HT1080 (cell line): ENCODE measurements around the gene CHCT1. TPM values are rescaled to one million over a fixed set of nuclear protein-coding genes. Genes with fewer than 3 reads are reported as not detected.
A peak's percentile ranks its signal among the peaks of the same experiment; 100 is the strongest.
"Not testable (repeated sequence)": the region's sequence is repeated elsewhere in the genome, so short reads cannot be mapped to it uniquely, and the experiment has no call there.

Source experiments
- DNase-seq: peaks from one replicate; pipeline ENCODE4 v3.0.0-alpha.2; 2015; ENCODE audit warnings: low read depth
- total RNA-seq: library from RNA; depleted of rRNA; stranded (reverse); fragments of >200 nt; shearing (Covaris generic); gene quantifications from 2 replicates; pipeline ENCODE4 v1.2.3, GENCODE V29; 2014

The CHCT1 gene
- total RNA-seq, 1 experiment from 2014 or later = not detected

DNA sequence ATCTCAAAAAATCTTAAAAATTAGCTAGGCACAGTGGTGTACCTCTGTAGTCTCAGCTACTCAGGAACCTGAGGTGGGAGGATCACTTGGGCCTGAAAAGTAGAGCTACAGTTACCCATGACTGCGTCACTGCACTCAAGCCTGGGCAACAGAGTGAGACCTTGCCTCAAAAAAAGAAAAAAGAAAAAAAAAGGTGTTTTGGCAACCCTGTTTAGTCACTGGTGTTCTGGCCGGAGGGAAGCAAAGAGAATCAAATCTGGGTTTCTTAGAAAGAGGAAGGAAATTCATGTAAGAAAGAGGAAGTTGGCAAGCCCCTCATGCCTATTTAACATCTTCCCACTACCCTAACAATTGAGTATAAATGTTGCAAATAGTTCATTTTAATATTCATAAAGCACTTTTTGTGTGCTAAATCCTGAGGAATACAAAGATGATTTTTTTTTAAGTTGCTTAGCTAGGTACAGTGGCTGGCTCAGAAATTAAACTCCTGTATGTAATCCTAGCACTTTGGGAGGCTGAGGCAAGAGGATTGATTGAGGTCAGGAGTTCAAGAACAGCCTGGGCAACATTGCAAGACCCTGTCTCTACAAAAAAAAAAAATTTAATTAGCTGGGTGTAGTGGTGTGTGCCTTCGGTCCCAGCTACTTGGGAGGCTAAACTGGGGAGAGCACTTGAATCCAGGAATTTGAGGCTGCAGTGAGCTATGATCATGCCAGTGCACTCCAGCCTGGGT, 23.9 kb upstream of the CHCT1 start:
- DNase-seq = no peak

DNA sequence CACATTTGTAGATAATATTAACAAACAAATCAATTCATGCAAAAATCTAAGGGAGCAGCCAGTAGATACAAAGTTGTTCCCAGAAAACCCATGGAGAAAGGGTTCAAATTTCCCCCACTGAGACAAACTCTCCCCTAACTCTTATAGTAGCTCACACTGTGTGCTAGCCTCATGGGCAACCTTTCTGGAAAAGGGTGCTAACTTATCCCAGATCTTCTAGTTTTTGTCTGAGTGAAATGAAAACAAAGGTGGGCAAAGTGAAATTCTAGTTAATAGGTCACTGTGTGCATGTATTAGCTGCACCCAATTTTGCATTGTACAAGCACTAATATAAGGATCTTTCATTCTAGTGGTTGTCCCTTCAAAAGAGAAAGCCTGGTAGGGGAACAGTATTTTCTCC, 20.5 kb upstream of the CHCT1 start:
- no peak for DNase-seq

DNA sequence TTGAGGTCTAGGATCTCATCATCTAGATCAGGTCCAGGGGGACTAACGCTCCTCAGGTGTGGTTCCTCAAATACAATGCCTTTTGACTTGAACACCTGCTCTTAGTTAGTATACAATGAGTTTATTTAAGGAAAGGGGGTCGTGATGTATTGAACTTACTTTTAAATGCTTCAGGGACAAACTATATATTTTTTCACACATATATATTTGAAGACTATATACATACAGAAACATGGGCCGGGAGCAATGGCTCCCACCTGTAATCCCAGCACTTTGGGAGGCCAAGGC, 18.8 kb upstream of the CHCT1 start:
- DNase-seq = no peak

DNA sequence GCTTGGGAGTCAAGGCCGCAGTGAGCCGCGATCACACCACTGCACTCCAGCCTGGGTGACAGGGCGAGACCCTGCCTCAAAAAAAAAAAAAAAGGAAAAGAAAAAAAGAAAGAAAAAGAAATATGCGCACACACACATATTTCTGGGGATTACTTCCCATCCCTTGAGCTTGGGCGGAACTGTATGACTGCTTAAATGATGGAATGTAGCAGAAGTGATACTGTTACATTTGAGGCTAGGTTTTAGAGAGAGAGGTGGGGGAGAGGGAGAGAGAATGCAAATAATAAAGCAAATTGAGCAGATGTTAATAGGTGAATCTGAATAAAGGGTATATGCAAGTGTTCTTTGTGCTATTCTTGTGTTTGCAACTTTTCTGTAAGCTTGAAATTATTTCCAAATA, 18.3 kb upstream of the CHCT1 start:
- no peak for DNase-seq

DNA sequence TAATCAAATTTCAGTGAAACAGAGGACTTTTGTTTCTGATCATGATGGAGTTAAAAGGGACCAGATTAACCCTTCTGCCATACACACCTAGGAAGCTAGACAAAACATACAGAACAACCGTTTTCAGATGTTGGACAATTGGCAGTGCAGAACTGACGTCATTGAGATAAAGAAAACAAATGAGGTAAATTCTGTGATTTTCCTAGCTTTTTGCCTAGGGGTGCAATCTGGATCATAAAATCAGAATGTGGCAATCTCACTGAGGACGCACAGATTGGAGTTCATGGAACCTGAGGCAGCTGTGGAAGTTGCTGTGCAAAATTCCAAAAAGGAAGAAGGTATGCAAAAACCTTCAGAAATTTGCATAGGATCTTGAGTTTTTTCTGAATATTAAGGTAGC, 15.4 kb upstream of the CHCT1 start:
- DNase-seq = no peak

DNA sequence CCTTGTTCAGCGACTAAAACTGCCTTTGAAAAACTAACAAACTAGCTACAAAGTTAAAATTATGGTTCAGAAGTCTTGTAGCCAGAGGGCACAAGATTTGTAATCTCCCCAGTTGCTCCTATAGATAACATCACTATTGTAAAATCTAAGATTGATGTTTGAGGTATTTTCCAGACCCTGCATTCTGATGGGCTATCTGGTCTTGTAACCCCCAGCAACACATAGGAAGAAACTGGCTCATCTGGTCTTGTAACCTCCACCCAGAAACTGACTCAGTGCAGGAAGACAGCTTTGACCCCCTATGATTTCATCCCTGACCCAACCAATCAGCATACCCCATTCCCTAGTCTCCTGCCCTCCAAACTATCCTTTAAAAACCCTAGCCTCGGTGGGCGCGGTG, 12.3 kb upstream of the CHCT1 start:
- DNase-seq = no peak

DNA sequence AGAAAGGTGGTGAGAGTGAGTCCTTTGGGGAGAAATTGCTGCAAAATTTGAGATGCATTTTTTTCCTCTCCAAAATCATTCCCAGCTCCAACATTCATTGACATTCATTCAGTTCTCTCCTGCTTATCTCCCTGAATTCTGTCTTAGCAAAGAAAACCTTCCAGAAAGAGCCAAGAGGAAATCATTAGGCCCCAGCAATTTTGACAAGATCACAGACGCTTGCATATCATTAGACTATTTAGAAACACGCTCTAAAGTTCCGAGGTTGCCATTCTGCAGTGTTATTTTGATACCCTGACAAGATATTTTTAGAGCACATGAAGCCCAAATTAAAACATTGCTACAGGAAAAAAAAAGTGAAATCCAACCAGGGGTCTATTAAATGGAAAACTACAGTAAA, 9.6 kb upstream of the CHCT1 start:
- no peak for DNase-seq

DNA sequence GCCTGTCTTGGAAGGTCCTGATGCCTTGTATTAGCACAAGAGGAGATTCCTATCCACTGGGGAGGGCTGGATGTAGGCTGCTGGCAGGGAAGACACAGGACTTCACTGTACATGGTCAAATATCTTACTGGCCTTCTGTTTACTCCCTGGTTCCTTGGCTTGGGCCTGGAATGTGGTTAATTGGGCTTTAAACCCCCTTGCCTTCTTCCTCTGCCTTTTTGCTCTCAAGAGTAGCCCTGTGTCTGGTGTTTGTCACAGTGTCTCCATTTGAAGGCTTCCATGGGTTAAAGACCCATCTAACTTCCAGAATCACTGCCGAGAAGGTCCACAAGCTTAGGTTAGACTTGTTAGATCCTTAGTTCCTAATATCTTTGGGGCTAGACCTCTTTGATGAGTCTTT, 7.1 kb upstream of the CHCT1 start:
- no peak for DNase-seq

DNA sequence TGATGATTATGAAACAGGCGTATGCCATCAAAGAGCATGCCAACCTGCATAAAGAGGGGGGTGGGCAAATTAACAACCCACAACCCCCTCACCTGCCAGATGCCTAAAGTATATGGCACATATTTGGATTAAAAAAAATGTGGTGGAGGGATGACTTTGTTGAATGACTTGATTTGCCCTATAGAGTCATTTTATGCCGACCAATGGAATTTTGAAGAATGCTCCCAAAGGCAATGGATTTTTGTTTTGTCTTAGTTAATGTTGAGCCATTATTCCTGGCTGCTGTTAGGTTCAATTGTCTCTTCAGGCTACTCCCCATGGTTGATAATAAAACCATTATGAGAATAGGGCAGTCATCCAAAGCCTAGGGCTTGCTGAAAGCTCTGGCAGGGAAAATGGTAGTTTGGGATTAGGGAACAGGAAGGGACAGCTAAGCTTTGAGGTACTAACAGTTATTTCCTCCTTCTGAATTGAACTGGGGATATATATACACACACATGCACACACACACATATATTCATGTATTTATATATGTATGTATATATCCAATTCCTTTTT, 5.8 kb upstream of the CHCT1 start:
- DNase-seq = no peak

DNA sequence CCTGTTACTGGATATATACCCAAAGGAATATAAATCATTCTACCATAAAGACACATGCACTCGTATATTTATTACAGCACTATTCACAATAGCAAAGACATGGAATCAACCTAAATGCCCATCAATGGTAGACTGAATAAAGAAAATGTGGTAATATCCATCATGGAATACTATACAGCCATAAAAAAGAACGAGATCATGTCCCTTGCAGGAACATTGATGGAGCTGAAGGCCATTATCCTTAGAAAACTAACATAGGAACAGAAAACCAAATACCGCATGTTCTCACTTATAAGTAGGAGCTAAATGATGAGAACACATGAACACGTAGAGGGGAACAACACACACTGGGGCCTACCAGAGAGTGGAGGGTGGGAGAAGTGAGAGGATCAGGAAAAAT, 3.3 kb upstream of the CHCT1 start:
- DNase-seq = not testable (repeated sequence)

DNA sequence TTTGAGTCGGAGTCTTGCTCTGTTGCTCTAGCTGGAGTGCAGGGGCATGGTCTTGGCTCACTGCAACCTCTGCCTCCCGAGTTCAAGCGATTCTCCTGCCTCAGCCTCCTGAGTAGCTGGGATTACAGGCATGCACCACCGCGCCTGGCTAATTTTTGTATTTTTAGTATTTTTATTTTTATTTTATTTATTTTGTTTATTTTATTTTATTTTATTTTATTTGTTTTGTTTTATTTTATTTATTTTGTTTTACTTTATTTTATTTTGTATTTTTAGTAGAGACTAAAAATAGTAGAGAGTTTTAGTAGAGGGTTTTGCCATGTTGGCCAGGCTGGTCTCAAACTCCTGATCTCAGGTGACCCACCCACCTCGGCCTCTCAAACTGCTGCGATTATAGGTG, 2.4 kb upstream of the CHCT1 start:
- not testable (repeated sequence) for DNase-seq

DNA sequence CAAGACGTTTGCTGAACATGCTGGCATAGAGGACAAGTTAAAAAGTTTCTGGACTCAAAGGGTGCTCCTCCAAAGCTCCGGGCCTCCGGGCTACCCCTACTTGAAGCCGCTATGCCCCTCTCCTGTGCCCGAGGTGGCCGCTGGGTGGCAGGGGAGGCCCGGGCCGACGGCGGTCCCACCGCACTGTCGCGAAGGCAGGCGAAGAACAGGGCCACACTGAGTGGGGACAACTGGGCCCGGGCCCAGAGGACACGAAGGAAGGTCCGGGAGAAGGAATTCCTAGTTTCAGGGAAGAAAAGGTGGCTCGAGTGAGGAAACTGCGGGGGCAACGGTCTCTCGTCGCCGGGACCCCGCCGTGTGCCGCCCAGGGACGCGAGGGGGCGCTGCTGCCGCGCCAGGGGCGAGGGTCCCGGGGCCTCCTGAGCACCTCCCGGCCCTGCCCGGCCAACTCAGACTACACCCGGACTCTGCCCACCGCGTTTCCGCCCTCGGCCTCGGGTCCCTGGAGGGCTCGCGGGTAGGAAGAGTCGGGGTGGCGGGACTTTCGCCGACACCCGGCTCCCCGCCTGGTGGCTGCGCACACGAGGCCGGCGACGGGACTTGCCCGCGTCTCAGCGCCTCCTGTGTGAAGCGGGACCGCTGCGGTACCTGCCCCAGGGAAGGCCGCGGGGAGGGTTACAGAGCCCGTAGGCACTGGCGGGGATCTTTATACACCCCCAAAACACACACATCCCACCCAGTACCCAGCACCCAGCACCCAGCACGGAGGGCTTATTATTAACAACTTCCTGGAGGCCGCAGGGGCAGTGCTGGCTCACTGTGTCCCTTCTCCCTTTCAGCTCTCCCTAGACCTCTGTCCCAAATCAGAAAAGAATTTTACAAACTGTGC, 772 bp upstream of the CHCT1 start:
- DNase-seq = no peak

DNA sequence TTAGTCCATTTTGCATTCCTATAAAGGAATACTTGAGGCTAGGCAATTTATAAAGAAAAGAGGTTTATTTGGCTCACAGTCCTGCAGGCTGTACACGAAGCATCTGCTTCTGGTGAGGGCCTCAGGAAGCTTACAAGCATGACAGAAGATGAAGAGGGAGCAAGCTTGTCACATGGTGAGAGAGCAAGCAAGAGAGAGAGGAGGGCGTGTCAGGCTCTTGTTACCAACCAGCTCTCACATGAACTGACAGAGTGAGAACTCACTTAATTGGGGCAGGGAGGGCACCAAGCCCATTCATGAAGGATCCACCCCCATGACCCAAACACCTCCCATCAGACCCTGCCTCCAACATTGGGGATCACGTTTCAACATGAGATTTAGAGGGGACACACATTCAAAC, 1.6 kb downstream of the CHCT1 start:
- no peak for DNase-seq

DNA sequence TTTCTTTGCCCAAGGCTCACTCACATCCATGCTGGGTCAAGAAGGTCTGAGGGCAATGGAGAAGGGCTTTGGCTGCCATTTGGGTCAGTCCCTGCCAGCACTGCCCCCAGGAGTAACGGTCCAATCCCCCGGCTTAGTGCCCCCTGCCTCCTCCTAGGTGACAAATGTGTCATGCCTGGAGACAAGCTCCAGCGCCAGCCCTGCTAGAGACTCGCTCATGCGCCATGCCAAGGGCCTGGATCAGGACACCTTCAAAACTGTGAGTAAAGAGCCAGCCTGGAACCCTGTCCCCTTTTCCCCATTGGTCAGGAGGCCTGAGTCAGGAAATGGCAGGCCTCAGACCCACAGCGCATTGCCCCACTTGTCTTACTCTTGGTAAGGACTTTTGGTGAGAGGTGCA, 3.3 kb downstream of the CHCT1 start:
- no peak for DNase-seq

DNA sequence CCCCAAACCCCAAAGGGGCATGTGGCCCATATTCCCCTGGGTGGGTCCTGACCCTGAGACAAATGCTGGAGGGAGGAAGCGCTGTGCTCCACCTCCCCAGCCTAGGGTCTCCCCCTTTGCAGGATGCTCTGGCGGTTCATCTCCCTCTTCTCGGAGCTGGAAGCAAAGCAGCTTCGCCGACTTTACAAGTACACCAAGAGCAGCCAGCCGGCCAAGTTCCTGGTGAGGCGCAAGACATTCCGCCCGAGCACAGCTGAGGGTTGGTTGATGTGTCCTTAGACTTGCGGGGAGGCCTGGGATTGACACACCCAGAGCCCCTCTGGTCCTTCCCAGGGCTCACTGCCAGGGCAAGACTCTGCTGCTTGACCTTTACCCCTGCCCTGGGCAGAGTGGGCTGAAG, 4.3 kb downstream of the CHCT1 start:
- no peak for DNase-seq

DNA sequence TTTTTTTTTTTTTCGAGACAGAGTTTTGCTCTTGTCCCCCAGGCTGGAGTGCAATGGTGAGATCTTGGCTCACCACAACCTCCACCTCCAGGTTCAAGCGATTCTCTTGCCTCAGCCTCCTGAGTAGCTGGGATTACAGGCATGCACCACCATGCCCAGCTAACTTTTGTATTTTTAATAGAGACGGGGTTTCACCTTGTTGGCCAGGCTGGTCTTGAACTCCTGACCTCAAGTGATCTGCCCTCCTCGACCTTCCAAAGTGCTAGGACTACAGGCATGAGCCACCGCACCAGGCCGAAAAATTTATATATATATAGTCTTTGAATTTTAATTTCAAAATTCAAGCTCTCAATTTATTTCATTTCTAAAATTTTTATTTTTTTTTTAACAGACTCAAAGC, 6.2 kb downstream of the CHCT1 start:
- DNase-seq = not testable (repeated sequence)

DNA sequence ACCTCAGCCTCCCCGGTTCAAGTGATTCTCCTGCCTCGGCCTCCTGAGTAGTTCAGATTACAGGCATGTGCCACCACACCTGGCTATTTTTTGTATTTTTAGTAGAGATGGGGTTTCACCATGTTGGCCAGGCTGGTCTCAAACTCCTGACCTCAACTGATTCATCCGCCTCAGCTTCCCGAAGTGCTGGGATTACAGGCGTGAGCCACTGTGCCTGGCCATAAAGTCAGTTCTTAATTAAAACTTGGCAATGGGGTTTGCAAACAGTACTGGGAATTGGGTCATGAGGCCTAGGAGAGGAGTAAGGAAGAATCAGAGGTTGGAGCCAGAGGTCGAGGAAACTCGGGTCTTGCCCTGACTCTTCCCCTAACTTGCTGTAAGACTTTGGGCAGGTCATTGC, 8.3 kb downstream of the CHCT1 start:
- DNase-seq = not testable (repeated sequence)

DNA sequence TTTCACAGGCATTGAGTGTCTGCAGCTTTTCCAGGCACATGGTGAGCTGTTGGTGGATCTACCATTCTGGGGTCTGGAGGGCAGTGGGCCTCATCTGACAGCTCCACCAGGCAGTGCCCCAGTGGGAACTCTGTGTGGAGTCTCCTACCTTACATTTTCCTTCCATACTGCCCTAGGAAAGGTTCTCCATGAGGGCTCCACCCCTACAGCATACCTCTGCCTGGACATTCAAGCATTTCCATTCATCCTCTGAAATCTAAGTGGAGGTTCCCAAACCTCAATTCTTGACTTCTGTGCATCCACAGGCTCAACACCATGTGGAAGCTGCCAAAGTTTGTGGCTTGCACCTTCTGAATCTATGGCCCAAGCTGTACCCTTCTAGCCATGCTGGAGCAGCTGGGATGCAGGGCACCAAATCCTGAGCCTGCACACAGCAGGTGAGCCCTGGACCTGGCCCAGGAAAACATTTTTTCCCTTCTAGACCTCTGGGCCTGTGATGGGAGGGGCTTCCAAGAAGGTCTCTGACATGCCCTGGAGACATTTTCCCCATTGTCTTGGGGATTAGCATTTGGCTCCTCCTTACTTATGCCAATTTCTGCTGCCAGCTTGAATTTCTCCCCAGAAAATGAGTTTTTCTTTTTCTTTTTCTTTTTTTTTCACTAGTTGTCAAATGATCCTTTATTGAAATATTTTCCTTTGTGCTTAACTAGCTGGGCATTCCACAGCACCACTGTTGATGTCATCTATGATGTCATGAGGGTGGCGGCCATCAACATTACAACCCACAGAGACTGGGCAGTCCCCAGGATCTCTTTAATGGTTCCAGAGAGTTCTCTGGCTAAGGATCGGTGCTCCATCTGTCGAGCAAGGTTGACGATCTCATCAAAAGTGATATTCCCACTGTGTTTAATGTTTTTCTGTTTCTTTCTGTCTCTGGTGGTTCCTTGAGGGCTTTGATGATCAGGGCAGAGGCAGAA, 11.0 kb downstream of the CHCT1 start:
- DNase-seq = not testable (repeated sequence)

DNA sequence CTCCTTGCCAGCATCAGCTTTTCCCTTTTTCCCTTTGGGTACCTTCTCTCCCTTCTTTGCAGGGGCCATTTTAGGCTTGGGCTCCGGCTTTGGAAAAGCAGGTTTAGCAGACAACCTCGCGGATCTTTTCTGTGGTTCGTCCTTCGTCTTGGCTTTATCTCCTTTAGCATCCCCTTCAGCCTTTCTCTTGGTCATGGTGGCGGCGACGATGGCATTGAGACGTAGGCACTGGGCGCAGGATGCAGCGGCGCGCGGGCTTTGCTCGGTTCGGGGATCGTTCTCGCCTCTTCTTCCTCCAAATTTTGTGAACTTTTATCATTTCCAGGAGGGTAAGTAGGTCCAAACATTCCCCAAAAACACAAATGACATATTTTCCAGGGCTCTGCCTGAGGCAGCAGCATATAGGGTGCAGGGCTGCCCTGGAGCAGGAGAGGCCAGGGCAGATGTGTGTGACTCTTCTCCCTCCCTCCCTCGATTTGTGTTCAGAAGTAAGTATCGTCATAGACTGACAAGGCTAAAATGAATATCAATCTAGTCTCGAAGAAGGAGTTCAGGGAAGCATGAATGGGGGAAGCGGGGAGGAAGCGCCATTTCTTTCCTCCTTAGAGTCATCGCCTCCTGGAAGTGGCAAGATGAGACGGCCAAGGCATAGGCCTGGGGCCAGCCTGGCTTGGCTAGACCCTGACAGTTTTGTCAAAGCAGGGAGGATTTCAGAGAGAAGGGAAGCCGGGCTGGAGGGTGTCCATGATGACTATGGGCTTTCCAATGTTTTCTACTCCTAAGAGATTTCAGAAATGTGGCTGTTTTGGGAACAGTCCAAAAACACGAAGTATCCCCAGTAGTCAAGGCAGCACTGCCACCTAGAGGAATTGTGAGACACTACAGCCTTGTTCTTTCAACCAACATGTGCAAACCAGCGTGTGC, 13.2 kb downstream of the CHCT1 start:
- DNase-seq = peak; percentile 78

DNA sequence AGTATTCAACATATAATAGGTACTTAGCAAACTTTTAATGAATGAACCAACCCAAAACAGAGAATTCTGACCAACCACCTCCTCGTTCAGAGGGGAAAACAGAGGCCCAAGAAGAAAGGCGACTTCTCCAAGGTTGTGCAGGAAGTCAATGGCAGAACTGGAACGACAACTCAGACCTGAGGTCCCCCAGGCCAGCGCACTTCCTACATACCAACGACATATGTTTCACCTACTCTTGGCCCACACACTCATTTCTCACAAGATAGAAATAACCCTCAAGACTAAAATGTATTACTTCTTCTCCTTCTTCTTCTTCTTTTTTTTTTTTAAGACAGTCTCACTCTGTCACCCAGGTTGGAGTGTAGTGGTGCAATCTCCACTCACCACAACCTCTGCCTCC, 14.4 kb downstream of the CHCT1 start:
- no peak for DNase-seq
